ENCODE results near the gene FGD5.

GRCh38 chr3:14920536-14920935 lies 101.8 kb downstream of the FGD5 start:
- peak in 1 of 3 experiments; percentile 15 for TF ChIP-seq CTCF (optimal IDR thresholded peaks at IDR 0.05 in 1 of 3, IDR thresholded peaks at IDR 0.05 in 1 of 3, conservative IDR thresholded peaks at IDR 0.05 in 1 of 3; ENCODE audit: extremely low read depth in 1 of 3, insufficient read depth in 2 of 3, low read length in 3 of 3)
- TF ChIP-seq EZH2 (IDR thresholded peaks at IDR 0.05; ENCODE audit: low read length): no peak

Measured in keratinocyte (primary cell).